HG03558 (cell line): ENCODE measurements around the gene TSC22D2.

Experiments used
- ATAC-seq: cut with Tn5 transposase; IDR thresholded peaks from one replicate; pipeline ENCODE4 v1.9.1; 2021; ENCODE audit warnings: moderate number of reproducible peaks; ENCODE audit not compliant: unreplicated experiment; ENCODE audit errors: extremely low read depth

Gene TSC22D2

DNA sequence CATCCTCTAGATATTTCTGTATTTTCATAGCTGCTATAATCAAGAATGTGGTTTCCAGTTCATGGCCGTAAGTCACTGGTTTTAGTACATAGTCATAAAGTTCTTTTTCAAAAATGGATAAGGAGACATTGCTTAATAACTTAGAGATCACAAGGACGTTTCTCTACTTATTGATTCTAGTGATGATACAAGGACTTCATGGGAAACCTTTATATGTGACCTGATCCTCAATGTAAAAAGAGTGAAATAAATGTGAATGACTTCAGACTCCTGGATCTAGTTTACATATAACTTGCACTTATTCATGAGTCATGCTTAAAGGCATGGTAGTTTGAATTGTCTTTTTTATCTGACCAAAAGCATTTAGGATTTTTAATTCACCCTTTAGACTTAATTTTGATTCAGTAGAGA, 35.2 kb downstream of the TSC22D2 start:
- no peak for ATAC-seq

DNA sequence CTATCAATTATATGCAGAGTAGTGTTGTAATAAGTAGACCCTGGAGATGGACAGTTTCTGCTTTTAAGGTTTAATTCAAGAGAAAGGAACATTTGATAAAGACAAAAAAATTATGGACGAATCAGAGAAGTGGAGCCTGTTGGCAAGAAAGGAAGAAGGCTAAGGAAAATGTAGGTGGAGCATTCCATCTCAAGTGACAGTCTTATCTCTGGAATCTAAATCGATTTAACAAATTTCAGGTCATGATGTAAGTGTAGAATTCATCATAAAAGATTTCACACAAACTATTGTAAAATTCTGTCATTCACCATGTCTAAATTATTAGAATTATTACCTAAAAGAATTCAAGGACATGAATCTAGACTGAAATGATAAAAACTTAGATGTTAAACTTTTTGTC, 36.3 kb downstream of the TSC22D2 start:
- ATAC-seq = no peak

DNA sequence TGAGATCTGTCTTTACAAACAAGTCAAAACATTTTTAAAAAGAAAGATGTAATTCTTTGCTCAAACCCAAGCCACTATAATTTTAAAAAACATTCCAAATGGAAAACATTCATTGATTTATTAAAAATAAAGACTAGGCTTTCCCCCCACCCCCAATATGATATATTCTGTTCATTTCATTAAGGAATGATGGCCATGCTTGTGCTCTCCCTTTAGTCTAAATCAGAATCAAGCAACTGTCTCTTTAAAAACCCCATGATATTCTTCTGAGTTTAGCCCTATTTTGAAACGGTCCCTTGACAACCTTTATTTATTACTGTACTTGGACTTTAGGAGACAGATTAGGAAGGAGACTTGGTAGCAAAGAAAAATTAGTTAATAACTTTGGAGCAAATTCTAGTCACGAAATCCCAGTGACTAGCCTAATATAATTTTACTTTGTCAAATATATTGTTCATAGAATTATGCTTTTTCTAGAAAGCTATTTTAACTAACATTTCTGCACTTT, 38.4 kb downstream of the TSC22D2 start:
- ATAC-seq = no peak

- ATAC-seq = no peak
Measured at GRCh38 chr3:150447084-150447483, 39.0 kb downstream of the TSC22D2 start.

DNA sequence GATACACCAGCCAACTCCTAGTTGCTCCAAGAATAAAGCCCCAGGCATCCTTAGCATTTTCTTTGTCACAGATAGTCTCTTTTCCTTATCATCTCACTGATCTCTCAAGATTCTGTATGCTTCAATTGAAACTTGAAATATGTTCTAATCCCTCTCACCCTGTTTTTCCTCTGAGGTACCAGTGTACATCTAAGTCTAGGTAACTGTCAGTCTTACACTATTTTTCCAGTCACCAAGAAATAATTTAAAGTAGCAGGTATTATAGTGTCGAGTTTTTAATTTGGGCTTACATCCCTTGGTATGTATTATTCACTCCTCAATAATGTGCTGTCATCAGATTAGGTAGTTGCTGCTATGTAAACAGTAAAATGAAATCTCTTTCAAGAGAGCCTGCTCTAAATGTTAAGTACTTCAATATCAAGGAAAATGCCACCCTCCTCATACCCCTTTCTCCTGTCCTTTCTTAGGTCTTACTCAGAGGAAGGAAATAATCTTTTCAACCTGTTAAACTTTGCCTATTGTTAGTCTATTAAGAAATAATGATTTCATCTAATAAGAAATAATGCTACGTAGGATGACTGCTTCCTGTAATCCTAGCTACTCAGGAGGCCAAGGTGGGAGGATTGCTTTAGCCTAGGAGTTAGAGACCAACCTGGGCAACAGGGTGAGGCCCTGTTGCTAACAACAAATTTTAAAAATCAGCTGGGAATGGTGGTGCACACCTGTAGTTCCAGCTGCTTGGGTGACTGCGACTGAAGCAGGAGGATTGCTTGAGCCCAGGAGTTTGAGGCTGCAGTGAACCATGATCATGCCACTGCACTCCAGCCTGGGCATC, 39.8 kb downstream of the TSC22D2 start:
- ATAC-seq = no peak

- no peak for ATAC-seq
Measured at GRCh38 chr3:150449169-150449721, 41.1 kb downstream of the TSC22D2 start.

DNA sequence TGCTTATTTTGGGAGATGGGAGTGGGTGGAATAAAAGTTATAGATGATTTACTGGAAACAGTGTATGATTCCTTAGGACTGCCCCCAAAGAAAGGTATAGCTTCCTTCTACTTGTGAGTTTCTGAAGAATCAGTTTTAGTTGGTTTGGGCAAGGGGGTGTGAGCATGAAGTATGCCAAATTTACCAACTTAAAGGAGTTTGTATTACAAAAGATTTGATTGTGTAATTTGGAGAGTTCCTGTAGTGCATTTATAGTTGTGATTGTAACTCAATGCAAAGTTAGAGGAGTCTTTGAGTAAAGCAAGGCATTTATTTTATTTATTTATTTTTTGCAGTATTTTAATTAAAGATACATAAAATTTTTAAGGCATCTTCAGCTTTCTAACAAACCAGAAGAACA, 42.8 kb downstream of the TSC22D2 start:
- no peak for ATAC-seq

- no peak for ATAC-seq
Measured at GRCh38 chr3:150451329-150452048, 43.4 kb downstream of the TSC22D2 start.

DNA sequence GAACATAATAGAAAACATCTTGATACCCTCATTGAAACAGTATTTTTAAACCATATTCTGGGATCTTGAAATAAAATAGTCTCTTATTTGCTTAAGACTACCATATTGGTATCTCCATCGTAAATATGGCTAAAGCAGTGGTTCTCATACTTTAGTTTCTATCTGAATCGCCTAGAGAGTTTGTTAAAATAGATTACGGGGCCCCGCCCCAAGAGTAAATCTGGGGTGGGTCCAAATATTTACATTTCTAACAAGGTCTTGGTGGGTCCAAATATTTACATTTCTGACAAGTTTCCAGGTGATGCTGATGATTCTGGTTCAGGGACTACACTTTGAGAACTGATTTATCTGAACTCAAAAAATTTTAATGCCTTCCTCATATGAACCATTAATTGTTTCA, 45.3 kb downstream of the TSC22D2 start:
- ATAC-seq = no peak

DNA sequence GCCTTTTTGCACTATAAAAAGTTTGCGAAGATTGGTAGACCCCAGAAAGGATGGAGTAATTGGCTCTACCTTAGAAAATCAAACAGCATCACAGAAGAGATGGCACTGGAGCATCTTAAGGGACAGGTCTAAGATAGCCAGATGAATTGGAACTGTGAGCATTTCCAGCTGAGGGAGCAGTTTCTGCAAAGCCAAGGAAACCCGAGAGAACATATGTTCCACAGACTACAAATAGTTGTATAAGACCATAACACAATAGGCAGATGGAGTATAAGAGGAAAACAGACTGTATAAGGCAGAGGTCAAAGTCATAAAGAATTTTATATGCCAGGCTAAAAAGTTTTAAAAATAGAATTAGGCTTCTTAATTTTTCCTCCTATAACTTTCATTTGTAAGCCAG, 46.0 kb downstream of the TSC22D2 start:
- ATAC-seq = no peak

DNA sequence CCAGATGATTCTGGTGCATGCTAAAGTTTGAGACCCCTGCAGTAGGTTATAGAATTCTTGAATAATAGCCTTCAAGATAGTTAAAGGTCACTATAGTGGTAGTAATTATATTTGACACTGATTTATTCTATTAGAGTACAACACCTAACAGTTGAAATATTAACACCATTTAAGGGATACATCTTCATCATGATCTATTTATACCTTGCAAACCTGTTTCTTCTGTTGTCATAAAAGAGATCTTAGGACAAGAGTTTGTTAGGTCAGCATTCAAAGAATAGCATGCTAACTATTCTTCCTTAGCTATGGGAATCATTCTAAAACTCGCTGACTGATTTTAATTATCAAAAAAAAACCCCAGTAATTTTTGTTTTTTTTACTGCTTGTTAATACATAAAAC, 46.5 kb downstream of the TSC22D2 start:
- ATAC-seq = no peak

DNA sequence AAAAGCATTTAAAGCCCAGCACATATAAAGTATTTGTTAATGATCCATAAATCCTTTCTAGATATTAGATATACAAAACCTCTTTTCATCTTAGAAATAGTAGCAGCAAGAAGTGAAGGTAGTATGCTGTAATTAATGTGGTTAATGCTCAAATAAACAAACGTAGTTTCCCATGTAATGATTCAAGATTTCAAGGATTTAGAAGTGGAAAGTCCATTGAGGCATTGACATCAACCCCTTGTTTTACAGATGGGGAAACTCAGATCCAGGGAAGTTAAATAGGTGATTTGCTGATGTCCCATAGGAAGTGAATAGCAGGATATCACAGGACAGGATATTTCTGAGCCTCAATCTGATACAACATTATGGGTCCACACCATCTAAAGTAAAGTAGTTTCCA, 47.2 kb downstream of the TSC22D2 start:
- ATAC-seq = no peak

GRCh38 chr3:150458001-150458400, 49.9 kb downstream of the TSC22D2 start:
- ATAC-seq = no peak

- ATAC-seq = no peak
Measured at GRCh38 chr3:150460484-150460883, 52.4 kb downstream of the TSC22D2 start.

DNA sequence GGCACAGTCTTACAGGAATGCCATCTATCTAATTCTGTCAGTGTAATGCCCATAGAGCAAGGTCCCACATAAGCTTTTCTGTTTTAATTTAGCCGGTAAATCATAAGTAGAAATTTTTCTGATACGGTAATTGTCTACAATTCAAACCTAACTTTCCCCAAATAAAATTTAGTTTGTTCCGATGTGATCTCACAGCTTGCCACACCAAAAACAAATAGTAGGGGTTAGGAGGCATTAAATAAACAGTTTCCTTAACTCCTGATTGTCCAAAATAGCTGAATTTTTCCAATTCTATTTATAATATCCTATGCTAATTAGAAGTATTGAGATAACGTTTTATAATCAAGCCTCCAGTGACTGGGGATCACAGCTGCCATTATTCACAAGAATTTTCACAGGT, 53.3 kb downstream of the TSC22D2 start:
- no peak for ATAC-seq

DNA sequence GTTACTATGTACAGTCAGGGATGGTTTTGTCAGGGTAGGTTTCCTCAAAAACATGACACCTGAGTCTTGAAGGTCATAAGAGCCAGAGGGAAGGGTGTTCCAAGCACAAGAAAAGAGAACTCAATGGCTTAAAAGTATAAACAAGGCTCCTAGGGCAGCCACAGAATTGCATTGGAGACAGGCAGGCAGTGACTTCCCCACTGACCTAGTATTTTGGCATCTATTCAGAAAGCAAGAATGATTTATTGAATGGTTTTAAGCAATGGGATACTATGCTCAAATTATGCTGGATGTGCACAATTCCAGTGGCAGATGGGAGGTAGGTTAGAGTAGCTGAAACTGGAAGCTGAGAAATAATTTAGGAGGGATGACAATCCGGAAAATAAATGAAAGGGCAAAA, 54.0 kb downstream of the TSC22D2 start:
- no peak for ATAC-seq

DNA sequence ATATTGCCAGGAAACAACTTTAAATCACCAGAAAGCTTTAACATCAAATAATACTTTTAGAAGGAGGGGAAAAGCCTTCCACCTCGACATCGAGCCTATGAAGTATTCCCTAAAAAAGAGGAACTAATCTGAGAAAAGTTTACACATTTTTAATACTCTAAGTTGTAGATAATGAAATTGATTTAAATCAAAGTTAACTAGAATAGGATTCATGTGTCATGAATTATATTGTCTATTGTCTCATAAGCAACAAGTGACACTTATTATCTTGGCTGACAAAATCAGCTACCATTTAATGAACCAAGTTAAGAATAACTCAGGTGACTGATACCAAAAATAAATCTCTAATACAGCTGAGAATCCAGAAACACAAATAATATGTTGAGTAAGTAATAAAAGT, 56.6 kb downstream of the TSC22D2 start:
- ATAC-seq = no peak

GRCh38 chr3:150467381-150467780, 59.3 kb downstream of the TSC22D2 start:
- ATAC-seq = no peak

DNA sequence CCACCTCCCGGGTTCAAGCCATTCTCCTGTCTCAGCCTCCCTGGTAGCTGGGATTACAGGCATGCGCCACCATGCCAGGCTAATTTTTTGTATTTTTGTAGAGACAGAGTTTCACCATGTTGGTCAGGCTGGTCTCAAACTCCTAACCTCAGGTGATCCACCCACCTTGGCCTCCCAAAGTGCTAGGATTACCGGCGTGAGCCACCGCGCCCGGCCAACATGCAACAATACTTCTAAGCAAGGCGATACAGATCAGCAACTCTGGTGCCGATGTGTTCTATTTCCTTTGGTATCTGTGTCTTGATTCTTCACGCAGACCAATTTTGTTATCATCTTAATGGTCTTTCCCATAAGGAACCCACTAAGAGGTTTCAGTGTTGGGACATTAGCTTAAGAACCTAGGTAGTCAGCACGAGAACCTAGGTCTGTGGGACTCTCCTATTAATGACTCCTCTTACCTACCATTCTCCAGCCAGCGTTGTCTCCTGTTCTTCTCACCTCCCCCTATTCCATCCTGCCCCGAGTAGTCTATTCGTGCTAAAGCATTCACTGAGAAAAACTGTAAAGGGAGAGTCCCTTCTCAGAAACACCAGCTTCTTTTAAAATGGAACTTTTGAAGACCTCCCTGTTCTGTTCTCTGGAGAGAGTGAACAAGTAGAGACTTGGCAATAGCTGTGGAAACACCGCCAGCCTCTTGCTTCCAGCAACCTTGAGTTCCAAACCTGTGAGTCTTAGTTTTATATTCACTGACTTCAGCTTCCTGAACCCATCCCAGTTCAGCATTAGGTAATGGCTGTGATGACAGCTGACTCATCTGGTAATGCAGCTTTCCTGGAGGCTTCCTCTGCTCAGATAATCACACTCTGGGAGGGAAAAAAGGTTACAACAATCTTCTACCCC, 61.2 kb downstream of the TSC22D2 start:
- no peak for ATAC-seq
